Esophagus mucosa (tissue), 1 donor: Measurements from ENCODE around the gene PIGBOS1. TPM values are rescaled to one million over a fixed set of nuclear protein-coding genes. Genes with fewer than 3 reads are reported as not detected.

Experiments
- total RNA-seq: library from RNA; stranded (reverse); gene quantifications from one replicate; pipeline ENCODE4 v1.2.4, GENCODE V29; 2023
- donor health status: DM: yes; HTN: yes; CAD: no.

Gene PIGBOS1
- total RNA-seq, 1 donor from 2014 or later, result 4.5 TPM

Other genes starting within 250 kb of the PIGBOS1 start
- gene RSL24D1, start 122.2 kb downstream of the PIGBOS1 start, total RNA-seq, result 47.7 TPM
- 12.6 TPM for gene RAB27A, start 29.3 kb downstream of the PIGBOS1 start, total RNA-seq
- gene PIGB, start 99 bp upstream of the PIGBOS1 start, total RNA-seq, result 9.1 TPM
- 9.9 TPM for gene CCPG1, start 89.2 kb upstream of the PIGBOS1 start, total RNA-seq
- gene PIERCE2, start 89.4 kb upstream of the PIGBOS1 start, total RNA-seq, result not detected
- 1.1 TPM for gene DNAAF4, start 189.1 kb upstream of the PIGBOS1 start, total RNA-seq